GM19468 (cell line): ENCODE data around the gene BDP1.
"Not testable (repeated sequence)": the region's sequence is repeated elsewhere in the genome, so short reads cannot be mapped to it uniquely, and the experiment has no call there.

Experiments
- ATAC-seq: cut with Tn5 transposase; IDR thresholded peaks from one replicate; pipeline ENCODE4 v1.9.1; 2021; ENCODE audit warnings: mild to moderate bottlenecking, moderate library complexity, moderate number of reproducible peaks; ENCODE audit not compliant: unreplicated experiment; ENCODE audit errors: extremely low read depth

Gene BDP1

GRCh38 chr5:71609916-71610315 is 154.5 kb downstream of the BDP1 start:
- not testable (repeated sequence) for ATAC-seq

DNA sequence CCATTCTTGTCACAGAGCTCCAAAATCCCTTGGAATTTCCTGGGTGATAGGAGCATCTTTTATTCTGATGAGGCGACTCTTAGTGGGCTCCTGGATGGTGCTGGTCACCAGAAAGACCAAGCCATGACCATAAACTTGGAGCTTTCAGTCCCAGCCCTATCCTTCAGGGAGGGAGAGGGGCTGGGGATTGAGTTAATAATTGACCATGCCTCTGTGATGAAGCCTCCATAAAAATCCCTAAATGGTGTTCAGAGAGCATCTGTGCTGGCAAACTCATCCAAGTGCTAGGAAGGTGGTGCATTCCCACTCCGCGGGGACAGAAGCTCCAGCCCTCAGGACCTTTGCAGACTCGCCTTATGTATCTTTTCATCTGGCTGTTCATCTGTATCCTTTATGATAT is 160.4 kb downstream of the BDP1 start:
- ATAC-seq: no peak
